IMR-90 (cell line): ENCODE measurements around the gene LRRC1.

Experiments
- CEBPB ChIP-seq: IDR thresholded peaks from 2 replicates; pipeline ENCODE4 v1.6.1; 2012; ENCODE audit warnings: low read depth, low read length, improper control_type of control experiment
- CHD1 ChIP-seq: IDR thresholded peaks from 2 replicates; pipeline ENCODE4 v1.6.1; 2012; ENCODE audit warnings: low read depth, low read length, improper control_type of control experiment
- CTCF ChIP-seq: conservative IDR thresholded peaks from 2 replicates; pipeline ENCODE4 v1.5.1; 2012; ENCODE audit warnings: mild to moderate bottlenecking, low read depth, low read length, improper control_type of control experiment
- ELK1 ChIP-seq: fragments of 150-350 bp; IDR thresholded peaks from 2 replicates; pipeline ENCODE4 v1.6.1; 2016; ENCODE audit warnings: low read depth, mild to moderate bottlenecking, low read length, moderate library complexity, borderline replicate concordance
- POLR2A ChIP-seq: IDR thresholded peaks from 2 replicates; pipeline ENCODE4 v1.6.1; 2012; ENCODE audit warnings: mild to moderate bottlenecking, low read depth, low read length
- SMC3 ChIP-seq: fragments of 150-350 bp; IDR thresholded peaks from 2 replicates; pipeline ENCODE4 v1.6.1; 2016; ENCODE audit warnings: low read depth, mild to moderate bottlenecking, antibody characterized with exemption, low read length, moderate library complexity
- USF2 ChIP-seq: fragments of 150-350 bp; IDR thresholded peaks from 2 replicates; pipeline ENCODE4 v1.6.1; 2017; ENCODE audit warnings: mild to moderate bottlenecking, antibody characterized with exemption, low read length, low read depth

GRCh38 chr6:53851561-53851960 is 56.8 kb downstream of the LRRC1 start:
- TF ChIP-seq POLR2A (no peak), CTCF (no peak), SMC3 (no peak), CEBPB (no peak), CHD1 (no peak), USF2 (no peak), ELK1 (no peak)
